GM12874 (cell line): Measurements from ENCODE around the gene RASSF8.

Source experiments
- CTCF ChIP-seq: IDR thresholded peaks from 2 replicates; pipeline ENCODE4 v1.5.1; 2011; ENCODE audit warnings: low read depth, mild to moderate bottlenecking, control low read depth, low read length, moderate library complexity; ENCODE audit not compliant: insufficient read depth

RASSF8 gene

DNA sequence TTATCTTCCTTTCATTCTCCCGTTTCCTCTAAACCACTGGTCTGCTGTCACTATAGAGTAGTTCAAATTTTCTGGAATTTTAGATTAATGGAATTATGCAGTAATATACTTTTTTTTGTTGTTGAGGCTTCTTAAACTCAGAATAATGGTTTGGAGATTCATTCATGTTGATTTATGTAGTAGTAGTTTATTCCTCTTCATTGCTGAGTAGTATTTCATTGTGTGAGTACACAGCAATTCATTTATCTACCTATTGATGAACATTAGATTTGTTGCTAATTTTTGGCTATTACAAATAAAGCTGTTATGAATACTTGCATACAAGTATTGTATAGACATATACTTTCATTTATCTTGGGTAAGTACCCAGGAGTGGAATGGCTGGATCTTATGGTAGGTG lies 7.2 kb downstream of the RASSF8 start:
- no peak for TF ChIP-seq CTCF

GRCh38 chr12:25970082-25970481 lies 11.6 kb downstream of the RASSF8 start:
- no peak for TF ChIP-seq CTCF

GRCh38 chr12:25970916-25971653 lies 12.6 kb downstream of the RASSF8 start:
- TF ChIP-seq CTCF = no peak

- TF ChIP-seq CTCF = no peak
Observed at GRCh38 chr12:25971654-25972041, 13.2 kb downstream of the RASSF8 start.

DNA sequence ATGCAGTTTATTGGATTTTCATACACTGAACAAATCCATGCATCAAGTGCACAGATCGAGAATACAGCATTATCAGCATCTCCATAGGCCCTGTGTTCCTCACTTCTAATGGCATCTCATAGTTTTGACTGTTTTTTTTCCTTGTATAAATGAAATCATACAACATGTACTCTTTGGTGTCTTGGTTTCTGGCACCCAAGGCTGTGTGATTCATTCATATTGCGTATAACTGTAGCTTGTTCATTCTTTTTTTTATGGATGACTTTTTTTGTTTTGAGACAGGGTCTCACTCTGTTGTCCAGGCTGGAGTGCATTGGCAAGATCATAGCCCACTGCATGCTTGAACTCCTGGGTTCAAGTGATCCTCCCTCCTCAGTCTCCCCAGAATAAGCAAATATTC lies 14.3 kb downstream of the RASSF8 start:
- TF ChIP-seq CTCF = no peak

GRCh38 chr12:25975179-25975578 lies 16.7 kb downstream of the RASSF8 start:
- no peak for TF ChIP-seq CTCF

DNA sequence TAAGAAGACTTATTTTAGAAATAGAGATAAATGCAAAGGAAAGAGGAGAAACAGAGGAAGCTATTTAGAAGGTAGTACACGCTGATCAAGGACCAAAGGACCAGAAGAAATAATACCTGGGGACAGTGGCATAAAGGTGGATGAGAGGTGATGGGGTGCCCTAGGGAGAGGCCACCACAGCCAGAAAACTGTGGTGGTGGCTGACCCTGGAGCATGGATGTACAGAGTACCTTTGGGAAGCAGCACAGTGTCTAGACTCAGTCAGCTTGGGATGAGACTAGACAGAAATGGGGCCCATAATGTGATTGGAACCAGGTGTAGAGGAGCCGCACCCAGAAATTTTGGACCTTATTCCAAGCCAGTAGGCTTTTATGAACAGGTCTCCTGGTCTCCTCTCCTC lies 17.2 kb downstream of the RASSF8 start:
- TF ChIP-seq CTCF = no peak
